ENCODE data around the gene AAMP.
A peak's percentile ranks its signal among the peaks of the same experiment; 100 is the strongest.

AAMP gene

DNA sequence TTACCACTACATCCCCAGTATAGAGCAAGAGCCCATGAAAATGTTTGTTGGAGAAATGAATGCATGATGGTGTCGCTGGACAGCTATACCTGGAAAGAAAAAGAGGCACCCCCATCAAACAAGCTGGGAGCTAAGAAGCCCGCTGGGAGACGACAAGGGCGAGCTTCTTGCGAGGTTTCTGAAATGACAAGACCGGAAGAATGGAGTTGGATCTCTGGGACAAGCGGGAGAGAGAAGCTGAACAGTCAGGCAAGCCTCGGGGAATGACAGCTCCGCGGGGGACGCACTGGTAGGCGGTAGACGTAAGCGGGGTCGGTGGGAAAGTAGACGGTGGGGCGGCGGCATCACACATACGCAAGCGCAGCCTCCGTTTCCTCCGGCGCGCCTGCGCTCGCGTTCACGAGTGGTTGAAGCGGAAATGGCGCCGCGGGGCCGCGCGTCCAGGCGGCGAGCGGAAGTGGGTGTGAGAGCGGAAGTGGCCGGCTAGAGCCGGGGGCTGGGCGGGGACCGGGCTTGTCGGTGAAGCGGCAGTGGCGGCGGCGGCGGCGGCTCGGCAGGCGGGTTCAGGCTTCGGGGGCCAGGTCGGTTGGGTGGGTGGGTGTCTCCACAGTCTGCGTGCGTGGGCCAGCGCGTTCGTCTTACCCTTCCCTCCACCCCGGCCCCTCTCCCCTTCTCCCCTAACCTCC, 53.1 kb downstream of the AAMP start, which contains the start of gene ARPC2:
Gene ARPC2 (plus strand): TSS at position 516 of the 686 bp plus-strand sequence. CDS start 282 bp downstream, outside the sequence.
- Histone ChIP-seq H3K79me2 (ENCODE audit: control insufficient read depth, insufficient read depth, low read length, poor library complexity) (peaks cover 28% of the 10 kb centered on the region), H3K79me1 (ENCODE audit: low read length) (peaks cover 16% of the 10 kb centered on the region), H4K12ac (ENCODE audit: low read depth, low read length) (peak within 1 kb of the TSS; percentile 94), H3K27ac (ENCODE audit: low read depth, low read length) (peak within 1 kb of the TSS; percentile 91), H2BK12ac (ENCODE audit: low read length) (peak within 1 kb of the TSS; percentile 29), H2BK5ac (ENCODE audit: low read depth, low read length, poor library complexity) (peak within 1 kb of the TSS; percentile 97), H3K36me3 (ENCODE audit: control insufficient read depth in 1 of 2, insufficient read depth in 2 of 2, low read length in 2 of 2) (peaks cover 3 to 9% of the 10 kb centered on the region in 2 experiments), H2BK120ac (ENCODE audit: insufficient read depth, low read length, poor library complexity) (peak within 1 kb of the TSS; percentile 57), H3K4me2 (ENCODE audit: low read length) (peak within 1 kb of the TSS; percentile 79), H3K14ac (ENCODE audit: low read length) (peak within 1 kb of the TSS; percentile 96), H3K27me3 (ENCODE audit: insufficient read depth, low read length) (no peaks in the 10 kb centered on the region), H3K9ac (ENCODE audit: low read length) (peak within 1 kb of the TSS; percentile 96), H4K8ac (ENCODE audit: low read depth, low read length) (peak within 1 kb of the TSS; percentile 85), H4K91ac (ENCODE audit: low read depth, low read length) (peak within 1 kb of the TSS; percentile 97), H2AK5ac (ENCODE audit: low read length) (peak within 1 kb of the TSS; percentile 94), H2AFZ (ENCODE audit: insufficient read depth, low read length, poor library complexity) (peak within 1 kb of the TSS; percentile 91), H3K4ac (ENCODE audit: low read depth, low read length) (peak within 1 kb of the TSS; percentile 100), H3K4me1 (ENCODE audit: control insufficient read depth in 1 of 2, insufficient read depth in 2 of 2, low read length in 2 of 2) (peaks cover 8 to 15% of the 10 kb centered on the region in 2 experiments), H3K4me3 (ENCODE audit: low read depth, low read length) (peak within 1 kb of the TSS; percentile 96), H3K18ac (ENCODE audit: low read length) (peak within 1 kb of the TSS; percentile 95), H3K23ac (ENCODE audit: low read length) (no peak within 1 kb of the TSS), H3K9me3 (ENCODE audit: insufficient read depth, low read depth, low read length) (no peaks in the 10 kb centered on the region)
- WGBS (ENCODE audit: extremely low coverage, insufficient coverage, insufficient read length) = no CpG with 5 or more reads among the region's 60 CpGs
- peak; percentile 96 to 98 for DNase-seq

DNA sequence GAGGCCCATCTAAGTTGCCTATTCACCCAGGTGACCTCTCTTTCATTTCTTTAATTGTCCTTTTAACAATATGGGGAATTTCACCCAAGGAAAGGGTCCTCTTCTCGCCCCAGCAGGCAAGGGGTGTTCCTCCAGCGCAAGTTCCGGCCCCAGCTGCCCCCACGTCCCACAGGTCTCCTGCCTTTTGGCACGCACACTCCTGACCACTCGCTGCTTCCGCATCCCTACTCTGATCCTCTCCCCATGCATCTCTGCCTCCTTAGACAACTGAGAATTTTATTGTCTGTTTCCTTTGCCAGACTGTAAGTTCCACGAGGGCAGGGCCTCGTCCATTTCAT, 53.6 kb downstream of the AAMP start:
- H3K9ac ChIP-seq (ENCODE audit: low read length) = no peak overlapping the region
- peak overlapping the region; percentile 71 for H3K27ac ChIP-seq (ENCODE audit: low read depth, low read length)
- no peak overlapping the region for H2BK5ac ChIP-seq (ENCODE audit: low read depth, low read length, poor library complexity)

More for the DNA sequence above, 53.6 kb downstream of the AAMP start:
- DNase-seq = peak; percentile 21 to 62
- Histone ChIP-seq H2BK12ac (ENCODE audit: low read length) (no peak overlapping the region), H3K36me3 (ENCODE audit: control insufficient read depth in 1 of 2, insufficient read depth in 2 of 2, low read length in 2 of 2) (peaks cover 2 to 9% of the 10 kb centered on the region in 2 experiments), H3K9me3 (ENCODE audit: insufficient read depth, low read depth, low read length) (no peaks in the 10 kb centered on the region), H4K12ac (ENCODE audit: low read depth, low read length) (peak overlapping the region; percentile 72), H3K23ac (ENCODE audit: low read length) (no peak overlapping the region), H3K4me1 (ENCODE audit: control insufficient read depth in 1 of 2, insufficient read depth in 2 of 2, low read length in 2 of 2) (peaks cover 8 to 15% of the 10 kb centered on the region in 2 experiments), H3K79me1 (ENCODE audit: low read length) (peaks cover 16% of the 10 kb centered on the region), H3K18ac (ENCODE audit: low read length) (no peak overlapping the region), H3K4me3 (ENCODE audit: low read depth, low read length) (peak overlapping the region; percentile 67), H3K4me2 (ENCODE audit: low read length) (peak overlapping the region; percentile 79), H4K91ac (ENCODE audit: low read depth, low read length) (peak overlapping the region; percentile 25), H3K14ac (ENCODE audit: low read length) (no peak overlapping the region), H3K4ac (ENCODE audit: low read depth, low read length) (peak overlapping the region; percentile 28), H3K27me3 (ENCODE audit: insufficient read depth, low read length) (no peaks in the 10 kb centered on the region), H3K79me2 (ENCODE audit: control insufficient read depth, insufficient read depth, low read length, poor library complexity) (peaks cover 28% of the 10 kb centered on the region), H2AK5ac (ENCODE audit: low read length) (no peak overlapping the region), H4K8ac (ENCODE audit: low read depth, low read length) (peak overlapping the region; percentile 85), H2AFZ (ENCODE audit: insufficient read depth, low read length, poor library complexity) (peak overlapping the region; percentile 48), H2BK120ac (ENCODE audit: insufficient read depth, low read length, poor library complexity) (no peak overlapping the region)
- WGBS (ENCODE audit: extremely low coverage, insufficient coverage, insufficient read length) = no CpG with 5 or more reads among the region's 9 CpGs

Measured in trophoblast cell (in vitro differentiated cells and primary cell).